OCI-LY1 (cell line): ENCODE data around the gene LGALSL.

Experiments
- CTCF ChIP-seq: fragments of 200-600 bp; sonication (generic), shearing (Covaris generic); IDR thresholded peaks from 2 replicates; pipeline ENCODE4 v1.5.1; 2017; ENCODE audit warnings: mild to moderate bottlenecking, antibody characterized with exemption, low read length, moderate library complexity, mixed read lengths
- EZH2 ChIP-seq: fragments of 200-600 bp; sonication (generic), shearing (Covaris generic); IDR thresholded peaks from 2 replicates; pipeline ENCODE4 v1.8.0; 2017; ENCODE audit warnings: borderline replicate concordance, mixed run types, mild to moderate bottlenecking, antibody characterized with exemption, low read length, moderate library complexity, mixed read lengths

GRCh38 chr2:64492272-64492671 lies 38.3 kb downstream of the LGALSL start:
- TF ChIP-seq CTCF (no peak), EZH2 (no peak)
